GM18868 (cell line): ENCODE measurements around the gene SLC26A9.

ENCODE experiments used
- ATAC-seq: cut with Tn5 transposase; IDR thresholded peaks from one replicate; pipeline ENCODE4 v1.9.1; 2021; ENCODE audit warnings: mild to moderate bottlenecking, moderate library complexity; ENCODE audit not compliant: unreplicated experiment

SLC26A9 gene

GRCh38 chr1:205927676-205928075 is 15.6 kb downstream of the SLC26A9 start:
- ATAC-seq: no peak

- ATAC-seq: no peak
Measured at GRCh38 chr1:205927247-205927646, 16.0 kb downstream of the SLC26A9 start.

GRCh38 chr1:205926636-205927035 is 16.6 kb downstream of the SLC26A9 start:
- ATAC-seq: no peak

- ATAC-seq: no peak
Measured at GRCh38 chr1:205926213-205926612, 17.0 kb downstream of the SLC26A9 start.

DNA sequence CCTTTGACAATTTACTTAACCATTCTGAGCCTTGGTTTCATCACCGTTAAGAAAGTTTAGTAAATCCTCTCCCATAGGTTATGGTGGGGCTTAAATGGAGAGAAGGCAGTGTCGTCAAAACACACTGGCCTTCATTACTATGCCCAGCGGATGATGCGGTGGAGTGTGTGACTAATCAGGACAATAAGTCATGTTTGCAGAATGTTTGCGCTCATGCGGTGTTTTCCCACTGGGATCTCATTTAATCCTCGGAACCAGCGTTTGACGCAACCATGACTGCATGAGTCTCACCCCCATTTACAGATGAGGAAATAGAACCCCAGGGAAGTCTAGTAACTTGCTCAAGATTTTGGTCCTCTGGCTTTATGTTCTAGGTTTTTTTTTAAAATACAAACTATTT is 17.5 kb downstream of the SLC26A9 start:
- ATAC-seq: no peak

DNA sequence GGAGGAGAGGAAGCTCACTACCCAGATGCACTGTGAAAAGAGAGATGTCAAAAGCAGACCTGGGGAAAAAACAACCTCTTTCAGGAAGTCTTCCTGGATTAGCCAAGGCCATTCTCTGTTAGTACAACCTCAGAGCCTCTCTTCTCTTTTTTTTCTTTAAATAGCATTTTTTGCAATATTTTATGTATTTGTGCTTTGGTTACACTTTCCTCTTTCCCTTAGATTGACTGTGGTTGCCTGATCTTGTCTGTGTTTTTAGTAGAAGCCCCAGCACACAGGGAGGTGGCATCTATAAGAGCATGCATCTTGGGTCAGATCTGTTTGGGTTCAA is 18.8 kb downstream of the SLC26A9 start:
- no peak for ATAC-seq

- ATAC-seq: no peak
Measured at GRCh38 chr1:205923651-205924459, 19.4 kb downstream of the SLC26A9 start.

GRCh38 chr1:205922806-205923205 is 20.4 kb downstream of the SLC26A9 start:
- no peak for ATAC-seq

DNA sequence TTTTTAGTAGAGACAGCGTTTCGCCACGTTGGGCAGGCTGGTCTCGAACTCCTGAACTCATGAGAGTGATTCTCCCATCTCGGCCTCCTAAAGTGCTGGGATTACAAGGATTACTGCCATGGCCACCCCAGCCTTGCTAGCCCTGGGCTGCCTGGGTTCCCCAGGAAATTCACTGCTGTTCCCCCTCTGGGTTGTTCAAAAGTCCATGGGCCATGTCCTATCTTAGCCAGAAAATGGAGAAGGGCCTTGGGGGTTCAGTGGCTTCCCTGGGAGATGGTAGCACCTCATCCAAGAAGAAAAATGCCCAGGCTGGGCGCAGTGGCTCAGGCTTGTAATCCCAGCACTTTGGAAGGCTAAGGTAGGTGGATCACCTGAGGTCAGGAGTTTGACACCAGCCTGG is 20.9 kb downstream of the SLC26A9 start:
- no peak for ATAC-seq

DNA sequence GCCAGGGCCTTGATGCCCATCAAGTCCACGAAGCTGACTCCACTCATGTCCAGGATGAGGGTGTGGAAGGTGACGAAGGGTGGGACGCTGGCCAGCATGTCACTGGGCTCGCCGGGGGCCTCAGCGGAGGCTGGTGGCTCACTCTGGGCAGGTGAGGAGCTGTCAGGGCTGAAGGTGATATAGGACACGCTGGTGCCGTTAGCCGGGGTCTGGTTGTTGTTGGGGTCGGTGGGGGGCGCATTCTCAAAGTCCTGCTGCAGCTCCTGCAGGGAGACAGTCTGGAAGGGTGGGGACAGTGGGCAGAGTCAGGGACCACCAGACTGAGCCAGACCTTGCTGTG is 21.7 kb downstream of the SLC26A9 start:
- no peak for ATAC-seq

DNA sequence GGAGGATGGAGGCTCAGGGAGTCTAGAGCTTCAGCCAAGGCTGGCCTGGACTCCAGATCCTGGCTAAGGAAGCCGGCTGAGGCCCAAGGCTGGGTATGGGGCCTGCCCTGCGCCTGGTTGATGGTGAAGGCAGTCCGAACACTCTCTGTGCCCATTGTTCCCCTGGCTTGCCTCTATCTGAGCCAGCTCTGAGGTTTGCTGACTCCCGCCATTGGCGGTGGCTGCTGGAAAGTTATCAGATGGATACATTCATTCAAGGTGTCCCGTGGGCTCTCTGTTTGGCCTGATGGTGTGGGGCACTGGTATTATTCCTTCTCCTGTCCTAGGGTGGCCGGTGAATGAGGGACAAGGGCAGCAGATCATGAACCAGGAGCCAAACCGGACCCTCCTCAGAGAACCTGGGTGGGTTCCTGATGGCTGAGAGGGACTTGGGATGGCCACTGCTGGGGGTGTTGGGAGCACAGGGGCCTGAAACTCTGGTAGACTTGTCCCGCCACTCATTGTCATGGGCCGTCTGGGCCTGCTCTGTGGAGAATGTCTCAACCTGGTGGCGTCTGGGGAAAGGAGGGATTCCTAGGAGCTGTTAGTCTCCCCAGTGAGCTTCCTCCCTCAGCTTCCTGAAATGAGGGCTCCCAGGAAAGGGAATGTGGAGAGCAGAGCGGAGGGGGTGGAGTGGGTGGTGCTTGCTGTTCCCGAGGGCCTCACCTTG is 22.2 kb downstream of the SLC26A9 start:
- no peak for ATAC-seq

GRCh38 chr1:205920159-205920558 is 23.1 kb downstream of the SLC26A9 start:
- ATAC-seq: no peak

DNA sequence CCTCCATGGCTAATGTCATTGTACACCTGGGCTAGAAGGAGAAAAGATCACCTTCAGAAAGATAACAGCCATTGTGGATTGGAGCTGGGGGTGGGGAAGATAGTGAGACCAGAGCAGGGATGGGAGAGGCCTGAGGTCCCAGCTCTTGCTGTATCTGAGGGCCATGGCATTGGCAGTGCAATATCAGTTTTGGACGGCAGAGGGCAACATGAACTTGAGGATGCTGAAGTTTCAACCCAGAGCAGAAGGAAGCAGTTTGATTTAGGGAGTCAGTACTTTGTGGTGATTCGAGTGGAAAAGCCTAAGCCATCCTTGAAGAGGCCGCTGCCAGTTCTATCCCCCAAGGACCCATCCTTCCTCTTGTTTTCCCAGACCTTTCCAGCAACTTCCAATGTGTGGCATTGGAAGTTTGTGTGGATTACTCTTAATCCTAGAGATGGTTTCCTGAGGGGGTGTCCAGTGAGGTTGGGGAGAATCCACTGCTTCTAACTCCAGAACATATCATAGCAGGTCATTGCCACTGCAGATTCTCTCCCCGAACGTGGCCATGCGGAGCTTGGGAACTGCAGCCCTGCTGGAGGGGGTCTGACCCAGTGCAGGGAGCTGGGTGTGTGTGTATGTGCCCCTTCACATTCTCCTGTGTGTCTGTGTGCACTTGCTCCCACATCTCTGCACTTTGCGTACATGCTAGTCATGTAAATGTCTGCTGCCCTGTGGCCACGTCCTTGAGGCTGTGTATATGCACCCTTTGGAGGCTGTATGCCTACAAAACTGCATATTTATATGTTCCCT is 24.1 kb downstream of the SLC26A9 start:
- no peak for ATAC-seq

GRCh38 chr1:205917466-205918238 is 25.6 kb downstream of the SLC26A9 start:
- no peak for ATAC-seq

- no peak for ATAC-seq
Measured at GRCh38 chr1:205916541-205916940, 26.7 kb downstream of the SLC26A9 start.

GRCh38 chr1:205915354-205915990 is 27.8 kb downstream of the SLC26A9 start:
- ATAC-seq: no peak

GRCh38 chr1:205914730-205915129 is 28.5 kb downstream of the SLC26A9 start:
- ATAC-seq: no peak

DNA sequence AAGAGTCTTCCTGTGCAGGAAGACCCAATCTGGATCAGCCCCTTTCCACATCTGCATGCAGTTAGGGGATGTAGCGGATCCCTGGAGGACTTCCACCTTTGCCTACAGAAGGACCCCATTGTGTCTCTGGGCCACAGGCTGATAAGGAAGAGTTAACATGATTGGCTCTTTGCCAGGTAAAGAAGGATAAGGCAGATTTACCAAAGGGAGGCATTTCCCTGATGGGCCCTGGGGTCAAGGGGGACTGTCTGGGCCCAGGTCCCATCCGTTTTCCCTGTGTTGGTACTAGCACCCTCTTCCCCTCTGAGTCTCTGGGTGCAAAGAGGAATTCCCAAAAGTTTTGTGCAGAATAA is 29.1 kb downstream of the SLC26A9 start:
- no peak for ATAC-seq

DNA sequence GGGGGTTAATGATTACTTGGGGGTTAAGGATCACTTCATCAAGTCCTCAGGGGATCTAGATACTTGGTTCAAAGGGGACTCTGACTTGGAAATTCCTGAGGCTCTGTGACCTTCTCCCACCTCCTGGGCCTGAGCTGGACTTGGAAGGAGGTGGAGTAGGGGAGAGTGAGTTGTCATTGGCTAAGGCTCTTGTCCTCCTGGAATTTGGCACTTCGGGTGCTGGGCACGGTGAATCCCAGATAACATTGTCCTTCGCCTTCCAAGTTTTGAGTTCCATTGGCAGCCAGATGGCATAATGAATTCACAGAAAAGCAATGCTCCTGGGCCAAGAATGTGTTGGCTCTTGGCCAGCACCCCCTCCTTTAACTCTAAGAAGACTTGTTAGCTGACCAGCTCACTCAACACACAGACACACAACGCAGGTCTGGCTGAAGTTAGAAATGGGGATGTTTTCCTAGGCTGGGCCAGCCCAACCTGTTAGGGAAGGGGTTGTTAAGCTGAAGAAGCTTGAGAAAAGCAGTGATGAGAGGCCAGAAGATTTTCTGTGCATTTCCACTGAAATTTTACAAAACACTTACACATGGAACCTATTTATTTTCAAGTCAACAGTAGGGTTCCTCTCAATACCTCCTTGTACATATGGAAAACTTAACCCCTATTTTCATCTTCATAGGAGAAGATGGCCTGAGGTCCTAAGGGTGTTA is 29.7 kb downstream of the SLC26A9 start:
- ATAC-seq: no peak

DNA sequence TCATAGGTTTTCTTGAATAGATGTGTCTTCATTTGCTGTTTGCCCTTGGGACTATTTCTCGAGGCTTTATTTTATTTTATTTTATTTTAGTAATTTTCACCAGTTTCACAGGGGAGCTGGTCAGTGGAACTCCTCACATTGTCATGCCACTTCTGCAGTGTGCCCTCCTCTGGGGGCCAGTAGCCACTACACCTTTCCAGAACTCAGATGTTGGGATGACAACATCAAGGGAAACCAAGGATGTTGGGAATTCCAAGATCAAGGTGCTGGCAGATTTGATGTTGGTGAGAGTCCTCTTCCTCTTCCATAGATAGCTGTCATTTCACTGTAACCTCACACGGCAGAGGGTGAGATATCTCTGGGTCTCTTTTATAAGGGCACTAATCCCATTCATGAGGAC is 35.5 kb downstream of the SLC26A9 start:
- ATAC-seq: no peak
